Psoas muscle (tissue), 8 donors: ENCODE measurements around the gene OTUB2. TPM values are rescaled to one million over a fixed set of nuclear protein-coding genes. Genes with fewer than 3 reads are reported as not detected.

Experiments used
- ATAC-seq, 4 donors: fragments of 200-7000 bp; cut with Tn5 transposase; one replicate each; pipeline ENCODE4 v1.9.1; 2020; ENCODE audit warnings: moderate library complexity in 3 of 4, mild to moderate bottlenecking in 2 of 4
- DNase-seq, 2 donors: peaks; one replicate each; pipeline ENCODE4 v3.0.0-alpha.2; 2020
- H3K27ac ChIP-seq: fragments of 200-600 bp; one replicate; pipeline ENCODE4 v1.8.0; 2022
- H3K27me3 ChIP-seq, 3 donors: fragments of 200-600 bp in 1 of 3; one replicate each; pipeline versions ENCODE4 v1.6.1 to v1.8.0; 2013 to 2022; ENCODE audit warnings: low read length in 2 of 3, mild to moderate bottlenecking in 2 of 3, moderate library complexity in 1 of 3; ENCODE audit not compliant: insufficient read depth in 3 of 3
- H3K36me3 ChIP-seq, 2 donors: fragments of 200-600 bp in 1 of 2; one replicate each; pipeline versions ENCODE4 v1.6.1 to v1.8.0; 2013 to 2022; ENCODE audit warnings: low read depth in 1 of 2, mild to moderate bottlenecking in 1 of 2, moderate library complexity in 1 of 2; ENCODE audit not compliant: insufficient read depth in 1 of 2
- H3K4me1 ChIP-seq: fragments of 200-600 bp; one replicate; pipeline ENCODE4 v1.8.0; 2022
- H3K4me3 ChIP-seq: fragments of 200-600 bp; one replicate; pipeline ENCODE4 v1.8.0; 2022; ENCODE audit warnings: mild to moderate bottlenecking
- H3K9me3 ChIP-seq: fragments of 200-600 bp; one replicate; pipeline ENCODE4 v1.8.0; 2022
- CTCF ChIP-seq: fragments of 200-600 bp; IDR thresholded peaks from one replicate; pipeline ENCODE4 v1.8.0; 2022; ENCODE audit warnings: antibody characterized with exemption
- WGBS, 3 donors: extraction: QIAGEN DNeasy Blood & Tissue Kit; methylation state at CpG; one replicate each; pipeline versions ENCODE4 v1.1.6 to v1.1.7; 2013; 5-methylcytosine and 5-hydroxymethylcytosine counted together
- intact Hi-C, 2 donors: fragments of 100-400 bp; cut with DNase I; formaldehyde crosslinking; loops; one replicate each; pipeline versions ENCODE4 v1.11.0 to v1.14.2; 2022
- polyA plus RNA-seq, 3 donors: library from polyadenylated mRNA; stranded (reverse); fragments of 200-250 nt; gene quantifications; one replicate each; pipeline ENCODE4 v1.2.3, GENCODE V29; 2013
- total RNA-seq, 4 donors: library from RNA; stranded (reverse); fragmentation: NEBNext Ultra II Directional in 2 of 4; extraction: Animal tissue kit (Norgen Biotek cat#: 25700) in 2 of 4; gene quantifications; one replicate each; pipeline versions ENCODE4 v1.2.1 to v1.2.4, GENCODE V29; 2021 to 2023
- donor health status: healthy with polysubstance abuse.
- donor health status: DM: no; HTN: no; CAD: no; lungs with moderate emphysema.
- donor health status: Bipolar disorder and iron deficiency.
- donor health status: healthy.
- donor health status: DM: yes; HTN: yes; CAD: no.
- donor health status: DM: no; HTN: no; CAD: no.
- donor health status: DM: no; HTN: no; CAD: no.
- donor health status: DM: yes; HTN: yes; CAD: no.

Gene OTUB2
- total and polyA plus RNA-seq, 7 donors, result 0.04 to 0.96 (median 0.09) TPM

- Histone ChIP-seq H3K9me3 (no peaks in the 10 kb centered on the region), H3K36me3 (no peaks in the 10 kb centered on the region), H3K4me3 (no peak overlapping the region), H3K27me3 (no peaks in the 10 kb centered on the region), H3K27ac (peak overlapping the region; percentile 98), H3K4me1 (peaks cover 49% of the 10 kb centered on the region)
- no peak for TF ChIP-seq CTCF
- peak; percentile 55 to 83 for DNase-seq
- peak; percentile 54 to 61 (median 57) for ATAC-seq
- WGBS, 3 donors, result 28 to 37% (median 35%) methylated on average over 3 of the region's 3 CpGs
- intact Hi-C loops, result no loop called here
These were observed 42.1 kb upstream of the OTUB2 start for GRCh38 chr14:93984070-93984469.

GRCh38 chr14:93984987-93985410, 41.1 kb upstream of the OTUB2 start:
- TF ChIP-seq CTCF, result peak; percentile 53
- DNase-seq, result peak; percentile 72 to 88
- H3K27ac ChIP-seq, result peak overlapping the region; percentile 98
- H3K4me3 ChIP-seq, result peak overlapping the region; percentile 63
- no peaks in the 10 kb centered on the region for H3K36me3 ChIP-seq
- WGBS, 3 donors, result 21 to 33% (median 26%) methylated on average over 7 of the region's 7 CpGs
- intact Hi-C loops, result no loop called here
- no peaks in the 10 kb centered on the region for H3K9me3 ChIP-seq
- peaks cover 55% of the 10 kb centered on the region for H3K4me1 ChIP-seq
- peak; percentile 38 to 55 (median 48) for ATAC-seq
- no peaks in the 10 kb centered on the region for H3K27me3 ChIP-seq

- peak overlapping the region; percentile 98 for H3K27ac ChIP-seq
- WGBS, 3 donors, result 24 to 37% (median 33%) methylated on average over 9 of the region's 9 CpGs
- intact Hi-C loops, result no loop called here
These were observed 39.2 kb upstream of the OTUB2 start for GRCh38 chr14:93986955-93987354.

GRCh38 chr14:93987376-93987775, 38.8 kb upstream of the OTUB2 start:
- H3K9me3 ChIP-seq, result no peaks in the 10 kb centered on the region
- no peaks in the 10 kb centered on the region for H3K27me3 ChIP-seq
- peak overlapping the region; percentile 63 for H3K4me3 ChIP-seq
- no peak for TF ChIP-seq CTCF
- intact Hi-C loops, result no loop called here
- peak; percentile 15 to 29 (median 21) for ATAC-seq
- H3K27ac ChIP-seq, result peak overlapping the region; percentile 98
- H3K4me1 ChIP-seq, result peaks cover 37% of the 10 kb centered on the region
- 20 to 32% (median 27%) methylated on average over 12 of the region's 12 CpGs for WGBS, 3 donors
- no peaks in the 10 kb centered on the region for H3K36me3 ChIP-seq
- DNase-seq, result peak; percentile 39 to 74

More at GRCh38 chr14:93986955-93987354, 39.2 kb upstream of the OTUB2 start:
- no peaks in the 10 kb centered on the region for H3K36me3 ChIP-seq
- peak; percentile 78 to 96 for DNase-seq
- peak overlapping the region; percentile 63 for H3K4me3 ChIP-seq
- peak; percentile 75 to 78 (median 76) for ATAC-seq
- H3K27me3 ChIP-seq, result no peaks in the 10 kb centered on the region
- no peak for TF ChIP-seq CTCF
- H3K4me1 ChIP-seq, result peaks cover 41% of the 10 kb centered on the region
- H3K9me3 ChIP-seq, result no peaks in the 10 kb centered on the region
